Breast epithelium (tissue), 4 donors: ENCODE measurements around the gene BAIAP3. TPM values are rescaled to one million over a fixed set of nuclear protein-coding genes. Genes with fewer than 3 reads are reported as not detected.

Source experiments
- DNase-seq, 2 donors: peaks; one replicate each; pipeline ENCODE4 v3.0.0-alpha.2; 2019; ENCODE audit warnings: low spot score in 2 of 2
- H3K27ac ChIP-seq, 2 donors: fragments of 200-600 bp; sonication (generic) in 1 of 2; one replicate each; pipeline ENCODE4 v1.5.1; 2016 to 2019; ENCODE audit warnings: mild to moderate bottlenecking in 1 of 2
- H3K27me3 ChIP-seq, 2 donors: fragments of 200-600 bp; sonication (generic) in 1 of 2; one replicate each; pipeline versions ENCODE4 v1.5.1 to v1.6.0; 2017 to 2019; ENCODE audit warnings: control low read depth in 1 of 2, mild to moderate bottlenecking in 1 of 2
- H3K36me3 ChIP-seq: fragments of 200-600 bp; one replicate; pipeline ENCODE4 v1.5.1; 2019
- H3K4me1 ChIP-seq, 2 donors: fragments of 200-600 bp; sonication (generic); one replicate each; pipeline ENCODE4 v1.5.1; 2016 to 2019; ENCODE audit warnings: control low read depth in 1 of 2
- H3K4me3 ChIP-seq, 3 donors: fragments of 200-600 bp; sonication (generic); 1 replicate in 2 of 3; 2 replicates in 1 of 3; pipeline ENCODE4 v1.5.1; 2016 to 2019; ENCODE audit warnings: mild to moderate bottlenecking in 3 of 3, moderate library complexity in 2 of 3
- H3K9me3 ChIP-seq, 2 donors: fragments of 200-600 bp; sonication (generic) in 1 of 2; one replicate each; pipeline ENCODE4 v1.5.1; 2016 to 2019; ENCODE audit warnings: control low read depth in 1 of 2
- POLR2A ChIP-seq: fragments of 450-650 bp; IDR thresholded peaks from one replicate; pipeline ENCODE4 v1.6.1; 2016; ENCODE audit warnings: antibody characterized with exemption, mild to moderate bottlenecking, moderate library complexity
- POLR2AphosphoS5 ChIP-seq, 3 donors: sonication (generic); formaldehyde crosslinking; IDR thresholded peaks; one replicate each; pipeline ENCODE4 v1.6.1; 2017; ENCODE audit warnings: antibody characterized with exemption in 3 of 3
- intact Hi-C: fragments of 100-400 bp; cut with DNase I; formaldehyde crosslinking; loops from one replicate; pipeline ENCODE4 v1.15.1; 2023; ENCODE audit warnings: low total_unique reads
- total RNA-seq, 3 donors: library from RNA; depleted of rRNA; stranded (reverse); fragments of >200 nt; gene quantifications; one replicate each; pipeline ENCODE4 v1.1.0, GENCODE V29; 2016
- TF ChIP-seq, protein P1 (sequence below), 3 donors: fragments of 450-650 bp; IDR thresholded peaks; one replicate each; pipeline ENCODE4 v1.5.1; 2016 to 2017; ENCODE audit warnings: antibody characterized with exemption in 3 of 3, mild to moderate bottlenecking in 3 of 3, moderate library complexity in 3 of 3

Gene BAIAP3
- total RNA-seq, 3 donors from 2014 or later, result 2.7 to 8.2 (median 7.3) TPM

- Histone ChIP-seq H3K4me3 (peak overlapping the region in 2 of 3 donors; percentile 15 to 42), H3K27ac (no peak overlapping the region), H3K9me3 (no peaks in the 10 kb centered on the region), H3K27me3 (no peaks in the 10 kb centered on the region), H3K36me3 (no peaks in the 10 kb centered on the region), H3K4me1 (no peaks in the 10 kb centered on the region)
- DNase-seq, result peak; percentile 36 to 81
- intact Hi-C loops, result no loop called here
- TF ChIP-seq, protein P1, sequence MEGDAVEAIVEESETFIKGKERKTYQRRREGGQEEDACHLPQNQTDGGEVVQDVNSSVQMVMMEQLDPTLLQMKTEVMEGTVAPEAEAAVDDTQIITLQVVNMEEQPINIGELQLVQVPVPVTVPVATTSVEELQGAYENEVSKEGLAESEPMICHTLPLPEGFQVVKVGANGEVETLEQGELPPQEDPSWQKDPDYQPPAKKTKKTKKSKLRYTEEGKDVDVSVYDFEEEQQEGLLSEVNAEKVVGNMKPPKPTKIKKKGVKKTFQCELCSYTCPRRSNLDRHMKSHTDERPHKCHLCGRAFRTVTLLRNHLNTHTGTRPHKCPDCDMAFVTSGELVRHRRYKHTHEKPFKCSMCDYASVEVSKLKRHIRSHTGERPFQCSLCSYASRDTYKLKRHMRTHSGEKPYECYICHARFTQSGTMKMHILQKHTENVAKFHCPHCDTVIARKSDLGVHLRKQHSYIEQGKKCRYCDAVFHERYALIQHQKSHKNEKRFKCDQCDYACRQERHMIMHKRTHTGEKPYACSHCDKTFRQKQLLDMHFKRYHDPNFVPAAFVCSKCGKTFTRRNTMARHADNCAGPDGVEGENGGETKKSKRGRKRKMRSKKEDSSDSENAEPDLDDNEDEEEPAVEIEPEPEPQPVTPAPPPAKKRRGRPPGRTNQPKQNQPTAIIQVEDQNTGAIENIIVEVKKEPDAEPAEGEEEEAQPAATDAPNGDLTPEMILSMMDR (IDR thresholded peaks at IDR 0.05), result peak; percentile 70 to 77 (median 76)
- TF ChIP-seq POLR2AphosphoS5 (IDR thresholded peaks at IDR 0.05), result no peak
- no peak for TF ChIP-seq POLR2A
These were observed 32.6 kb upstream of the BAIAP3 start for GRCh38 chr16:1300664-1301476.

- intact Hi-C loops, result no loop called here
- Histone ChIP-seq H3K36me3 (no peaks in the 10 kb centered on the region), H3K27me3 (no peaks in the 10 kb centered on the region), H3K27ac (no peak overlapping the region), H3K4me1 (no peaks in the 10 kb centered on the region), H3K4me3 (peak overlapping the region in 1 of 3 donors; percentile 42), H3K9me3 (no peaks in the 10 kb centered on the region)
- no peak for DNase-seq
- TF ChIP-seq POLR2A, result no peak
- no peak for TF ChIP-seq POLR2AphosphoS5 (IDR thresholded peaks at IDR 0.05)
- TF ChIP-seq, protein P1 (IDR thresholded peaks at IDR 0.05), result no peak
These were observed 31.9 kb upstream of the BAIAP3 start for GRCh38 chr16:1301562-1301961.

GRCh38 chr16:1305823-1306222 is 27.6 kb upstream of the BAIAP3 start:
- Histone ChIP-seq H3K4me1 (no peaks in the 10 kb centered on the region), H3K27me3 (no peaks in the 10 kb centered on the region), H3K4me3 (no peak overlapping the region), H3K27ac (no peak overlapping the region), H3K36me3 (no peaks in the 10 kb centered on the region), H3K9me3 (no peaks in the 10 kb centered on the region)
- intact Hi-C loops, result no loop called here
- TF ChIP-seq POLR2AphosphoS5 (IDR thresholded peaks at IDR 0.05) (no peak), POLR2A (no peak)
- TF ChIP-seq, protein P1 (IDR thresholded peaks at IDR 0.05), result no peak
- DNase-seq, result no peak

- intact Hi-C loops, result no loop called here
- Histone ChIP-seq H3K27me3 (no peaks in the 10 kb centered on the region), H3K4me3 (no peak overlapping the region), H3K4me1 (peaks cover under 1 to 2% of the 10 kb centered on the region in 2 donors), H3K36me3 (no peaks in the 10 kb centered on the region), H3K9me3 (no peaks in the 10 kb centered on the region), H3K27ac (no peak overlapping the region)
- DNase-seq, result no peak
- no peak for TF ChIP-seq POLR2A
- no peak for TF ChIP-seq POLR2AphosphoS5 (IDR thresholded peaks at IDR 0.05)
- TF ChIP-seq, protein P1 (IDR thresholded peaks at IDR 0.05), result no peak
These were observed 27.1 kb upstream of the BAIAP3 start for GRCh38 chr16:1306334-1306733.
